Hepatocyte (in vitro differentiated cells): Measurements from ENCODE around the gene RFX8. TPM values are rescaled to one million over a fixed set of nuclear protein-coding genes. Genes with fewer than 3 reads are reported as not detected.

Source experiments
- DNase-seq: peaks from one replicate; pipeline ENCODE4 v3.0.0-alpha.2; 2016; ENCODE audit warnings: low spot score
- H2AFZ ChIP-seq: fragments of 200-600 bp; sonication (generic); 2 replicates; pipeline ENCODE4 v1.6.0; 2016; ENCODE audit warnings: antibody characterized with exemption, mild to moderate bottlenecking
- H3K27ac ChIP-seq: fragments of 200-600 bp; sonication (generic); 2 replicates; pipeline ENCODE4 v1.5.1; 2016; ENCODE audit warnings: mild to moderate bottlenecking
- H3K27me3 ChIP-seq: fragments of 200-600 bp; sonication (generic); 2 replicates; pipeline ENCODE4 v1.6.1; 2016
- H3K36me3 ChIP-seq: fragments of 200-600 bp; sonication (generic); replicated peaks from 2 replicates; pipeline ENCODE4 v1.5.1; 2016; ENCODE audit warnings: low read depth; ENCODE audit not compliant: insufficient read depth
- H3K4me1 ChIP-seq: fragments of 200-600 bp; sonication (generic); 2 replicates; pipeline ENCODE4 v1.5.1; 2016; ENCODE audit warnings: mild to moderate bottlenecking, moderate library complexity; ENCODE audit not compliant: insufficient read depth
- H3K4me2 ChIP-seq: fragments of 200-600 bp; sonication (generic); 2 replicates; pipeline ENCODE4 v1.6.0; 2016
- H3K4me3 ChIP-seq: fragments of 200-600 bp; sonication (generic); 2 replicates; pipeline ENCODE4 v1.5.1; 2016; ENCODE audit warnings: mild to moderate bottlenecking
- H3K79me2 ChIP-seq: fragments of 200-600 bp; sonication (generic); 2 replicates; pipeline ENCODE4 v1.6.0; 2017; ENCODE audit warnings: mild to moderate bottlenecking
- H3K9me2 ChIP-seq: fragments of 200-600 bp; sonication (generic); replicated peaks from 2 replicates; pipeline ENCODE4 v1.6.0; 2017; ENCODE audit warnings: mild to moderate bottlenecking; ENCODE audit not compliant: insufficient read depth
- H3K9me3 ChIP-seq: fragments of 200-600 bp; sonication (generic); 2 replicates; pipeline ENCODE4 v1.5.1; 2016; ENCODE audit warnings: low read depth, mild to moderate bottlenecking
- H4K20me1 ChIP-seq: fragments of 200-600 bp; sonication (generic); 2 replicates; pipeline ENCODE4 v1.6.0; 2016; ENCODE audit warnings: mild to moderate bottlenecking; ENCODE audit not compliant: insufficient read depth, poor library complexity, severe bottlenecking
- CTCF ChIP-seq: fragments of 200-600 bp; sonication (generic); IDR thresholded peaks from 2 replicates; pipeline ENCODE4 v1.5.1; 2016; ENCODE audit warnings: antibody characterized with exemption, mild to moderate bottlenecking; ENCODE audit not compliant: poor library complexity
- EZH2 ChIP-seq: fragments of 200-600 bp; sonication (generic); IDR thresholded peaks from 2 replicates; pipeline ENCODE4 v1.6.1; 2016; ENCODE audit warnings: antibody characterized with exemption, mild to moderate bottlenecking, borderline replicate concordance
- EZH2phosphoT487 ChIP-seq: fragments of 200-600 bp; sonication (generic); IDR thresholded peaks from one replicate; pipeline ENCODE4 v1.6.1; 2018; ENCODE audit warnings: antibody characterized with exemption, mild to moderate bottlenecking, low read depth, moderate library complexity; ENCODE audit not compliant: unreplicated experiment, severe bottlenecking
- WGBS: methylation state at CpG from one replicate; pipeline ENCODE4 v1.1.6; 2016; ENCODE audit warnings: low lambda C conversion rate; ENCODE audit errors: missing lambda C conversion rate; 5-methylcytosine and 5-hydroxymethylcytosine counted together
- polyA plus RNA-seq: library from polyadenylated mRNA; unstranded; fragments of >200 nt; fragmentation: Nextera tagmentation; extraction: Ambion mirVana; gene quantifications from 2 replicates; pipeline ENCODE4 v1.2.1, GENCODE V29; 2016
- total RNA-seq: library from RNA; depleted of rRNA; stranded (reverse); fragments of >200 nt; gene quantifications from 2 replicates; pipeline ENCODE4 v1.2.3, GENCODE V29; 2014

RFX8 gene
- total and polyA plus RNA-seq, 2 experiments from 2014 or later, result 0.52 TPM; not detected in 1

- H2AFZ ChIP-seq, result no peak overlapping the region
- H3K4me1 ChIP-seq, result peaks cover 11% of the 10 kb centered on the region
- no peaks in the 10 kb centered on the region for H3K27me3 ChIP-seq
- H3K79me2 ChIP-seq, result no peaks in the 10 kb centered on the region
- no peaks in the 10 kb centered on the region for H3K36me3 ChIP-seq
- no peaks in the 10 kb centered on the region for H4K20me1 ChIP-seq
- H3K27ac ChIP-seq, result no peak overlapping the region
- H3K4me3 ChIP-seq, result no peak overlapping the region
- no peak overlapping the region for H3K4me2 ChIP-seq
- no peak for DNase-seq
- no peaks in the 10 kb centered on the region for H3K9me2 ChIP-seq
- TF ChIP-seq EZH2phosphoT487, result no peak
- no peak for TF ChIP-seq EZH2
- no peak for TF ChIP-seq CTCF
- no peaks in the 10 kb centered on the region for H3K9me3 ChIP-seq
These were observed 117.5 kb downstream of the RFX8 start for GRCh38 chr2:101357376-101357775.

GRCh38 chr2:101356521-101356920 is 118.4 kb downstream of the RFX8 start:
- no peaks in the 10 kb centered on the region for H3K36me3 ChIP-seq
- no peak overlapping the region for H2AFZ ChIP-seq
- TF ChIP-seq EZH2phosphoT487 (no peak), CTCF (no peak)
- no peaks in the 10 kb centered on the region for H3K79me2 ChIP-seq
- no peaks in the 10 kb centered on the region for H3K9me3 ChIP-seq
- no peak overlapping the region for H3K4me2 ChIP-seq
- no peaks in the 10 kb centered on the region for H4K20me1 ChIP-seq
- no peaks in the 10 kb centered on the region for H3K27me3 ChIP-seq
- no peak for DNase-seq
- H3K4me3 ChIP-seq, result no peak overlapping the region
- peaks cover 11% of the 10 kb centered on the region for H3K4me1 ChIP-seq
- H3K27ac ChIP-seq, result no peak overlapping the region
- WGBS, result 86% methylated on average over 2 of the region's 2 CpGs
- no peaks in the 10 kb centered on the region for H3K9me2 ChIP-seq

GRCh38 chr2:101356055-101356454 is 118.9 kb downstream of the RFX8 start:
- H3K9me3 ChIP-seq, result no peaks in the 10 kb centered on the region
- no peaks in the 10 kb centered on the region for H3K36me3 ChIP-seq
- H2AFZ ChIP-seq, result no peak overlapping the region
- H3K4me3 ChIP-seq, result no peak overlapping the region
- H3K9me2 ChIP-seq, result no peaks in the 10 kb centered on the region
- no peaks in the 10 kb centered on the region for H3K79me2 ChIP-seq
- 85% methylated on average over 6 of the region's 6 CpGs for WGBS
- no peaks in the 10 kb centered on the region for H3K27me3 ChIP-seq
- DNase-seq, result no peak
- H3K27ac ChIP-seq, result no peak overlapping the region
- no peak overlapping the region for H3K4me2 ChIP-seq
- no peaks in the 10 kb centered on the region for H4K20me1 ChIP-seq
- peaks cover 11% of the 10 kb centered on the region for H3K4me1 ChIP-seq
- TF ChIP-seq EZH2phosphoT487, result no peak
- no peak for TF ChIP-seq EZH2
- no peak for TF ChIP-seq CTCF

- Histone ChIP-seq H3K27ac (no peak overlapping the region), H3K36me3 (no peaks in the 10 kb centered on the region), H3K4me1 (peaks cover 11% of the 10 kb centered on the region), H3K79me2 (no peaks in the 10 kb centered on the region), H2AFZ (no peak overlapping the region), H3K27me3 (no peaks in the 10 kb centered on the region), H3K9me3 (no peaks in the 10 kb centered on the region), H3K9me2 (no peaks in the 10 kb centered on the region), H4K20me1 (no peaks in the 10 kb centered on the region), H3K4me3 (no peak overlapping the region), H3K4me2 (no peak overlapping the region)
- WGBS, result 70% methylated on average over 9 of the region's 10 CpGs
- no peak for TF ChIP-seq EZH2
- DNase-seq, result no peak
These were observed 119.4 kb downstream of the RFX8 start for GRCh38 chr2:101355401-101356054.
